Suprapubic skin (tissue), 2 donors: ENCODE data around the gene NPC2.

Experiments used
- EP300 ChIP-seq: sonication (generic); formaldehyde crosslinking; IDR thresholded peaks from one replicate; pipeline ENCODE4 v1.6.1; 2017; ENCODE audit warnings: antibody characterized with exemption
- POLR2A ChIP-seq, 2 donors: fragments of 450-650 bp; IDR thresholded peaks; one replicate each; pipeline ENCODE4 v1.6.1; 2017; ENCODE audit warnings: antibody characterized with exemption in 2 of 2, mild to moderate bottlenecking in 2 of 2, moderate library complexity in 2 of 2

DNA sequence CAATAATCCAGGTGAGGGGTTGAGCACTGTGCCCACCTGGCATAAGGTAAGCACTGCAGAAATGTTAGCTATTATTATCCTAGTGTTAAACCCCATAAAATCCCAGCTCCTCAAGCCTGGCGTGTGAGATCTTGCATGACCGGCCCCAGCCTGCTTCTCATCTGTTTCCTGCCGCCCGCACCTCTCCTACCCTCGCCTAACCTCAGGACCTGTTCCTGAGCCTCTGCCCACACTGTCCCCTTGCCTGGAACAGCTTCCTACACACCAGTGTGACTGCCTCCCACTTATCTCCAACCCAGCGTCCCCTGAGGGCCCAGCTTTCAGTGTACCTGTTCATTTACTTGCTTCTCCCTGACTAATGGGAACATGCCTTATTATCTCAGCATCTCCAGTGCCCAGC, 25.1 kb upstream of the NPC2 start:
- TF ChIP-seq EP300 (no peak), POLR2A (IDR thresholded peaks at IDR 0.05) (no peak)
